ENCODE measurements around the gene HLA-DMB. TPM values are rescaled to one million over a fixed set of nuclear protein-coding genes. Genes with fewer than 3 reads are reported as not detected.

Gene HLA-DMB
- total RNA-seq, 2 experiments from 2014 or later = 4.6 to 6.0 TPM

GRCh38 chr6:32886681-32887383 lies 54.0 kb downstream of the HLA-DMB start:
- no peak for TF ChIP-seq CTCF (IDR thresholded peaks at IDR 0.05)
- no peaks in the 10 kb centered on the region for H3K9me3 ChIP-seq (ENCODE audit: control insufficient read depth in 1 of 2, insufficient read depth in 1 of 2, low read length in 2 of 2)
- H3K27ac Mint-ChIP-seq = no peak overlapping the region
- H3K4me1 ChIP-seq (ENCODE audit: insufficient read depth, low read length) = no peaks in the 10 kb centered on the region
- H3K27me3 Mint-ChIP-seq = no peaks in the 10 kb centered on the region
- H3K4me3 ChIP-seq (ENCODE audit: low read length) = no peak overlapping the region
- H3K27me3 ChIP-seq (ENCODE audit: control insufficient read depth in 1 of 2, insufficient read depth in 2 of 2, low read length in 2 of 2) = no peaks in the 10 kb centered on the region
- intact Hi-C loops (cut with DNase I, micrococcal nuclease) = loop anchor here in 1 of 2 experiments (1.0 to 5.0 kb wide), 4 partner anchors 46 to 195 kb away; no protein-coding TSS in a partner anchor
- no peaks in the 10 kb centered on the region for H3K36me3 ChIP-seq (ENCODE audit: insufficient read depth, low read length)
- DNase-seq (no peak), ATAC-seq (ENCODE audit: poor library complexity) (no peak)
- no peak overlapping the region for H3K4me3 Mint-ChIP-seq
- no peaks in the 10 kb centered on the region for H3K9me3 Mint-ChIP-seq
- no peaks in the 10 kb centered on the region for H3K36me3 Mint-ChIP-seq (ENCODE audit: low read depth)
- no peak overlapping the region for H3K27ac ChIP-seq (ENCODE audit: low read depth in 1 of 2, low read length in 2 of 2)
- POLR2A ChIA-PET = interaction anchor here (1.2 to 2.3 kb wide), 5 partner anchors 67 to 97 kb away, joined by 3 to 15 read pairs (median 6); partner anchors contain the start of gene BRD2
- H3K4me1 Mint-ChIP-seq (ENCODE audit: low read depth) = no peaks in the 10 kb centered on the region
- CTCF ChIA-PET = interaction anchor here (0.9 to 2.1 kb wide), 6 partner anchors 8 to 98 kb away, joined by 3 to 16 read pairs (median 8); partner anchors contain the start of gene HLA-DMA

- intact Hi-C loops (cut with DNase I, micrococcal nuclease) = loop anchor here (1.0 to 5.0 kb wide), 8 partner anchors 47 to 363 kb away; partner anchors contain the start of gene HLA-DMA (in 1 of the 2)
- no peak overlapping the region for H3K27ac Mint-ChIP-seq
Measured at GRCh38 chr6:32885698-32886286, 55.0 kb downstream of the HLA-DMB start.

More at GRCh38 chr6:32885698-32886286, 55.0 kb downstream of the HLA-DMB start:
- H3K27ac ChIP-seq (ENCODE audit: low read depth in 1 of 2, low read length in 2 of 2) = no peak overlapping the region
- ChIA-PET CTCF (interaction anchor here (0.6 to 2.1 kb wide), 14 partner anchors 9 to 103 kb away, joined by 3 to 16 read pairs (median 4); partner anchors contain the start of genes HLA-DMA and TAP2), POLR2A (interaction anchor here (1.0 to 2.3 kb wide), 8 partner anchors 15 to 98 kb away, joined by 3 to 15 read pairs (median 5); partner anchors contain the start of gene BRD2)
- ATAC-seq (ENCODE audit: poor library complexity) = peak; percentile 65
- H3K27me3 Mint-ChIP-seq = no peaks in the 10 kb centered on the region
- no peaks in the 10 kb centered on the region for H3K4me1 Mint-ChIP-seq (ENCODE audit: low read depth)
- H3K9me3 Mint-ChIP-seq = no peaks in the 10 kb centered on the region
- peak in 3 of 14 experiments; percentile 83 to 85 (median 83) for DNase-seq
- no peaks in the 10 kb centered on the region for H3K36me3 Mint-ChIP-seq (ENCODE audit: low read depth)
- no peaks in the 10 kb centered on the region for H3K27me3 ChIP-seq (ENCODE audit: control insufficient read depth in 1 of 2, insufficient read depth in 2 of 2, low read length in 2 of 2)
- no peak overlapping the region for H3K4me3 ChIP-seq (ENCODE audit: low read length)
- H3K9me3 ChIP-seq (ENCODE audit: control insufficient read depth in 1 of 2, insufficient read depth in 1 of 2, low read length in 2 of 2) = no peaks in the 10 kb centered on the region
- H3K4me1 ChIP-seq (ENCODE audit: insufficient read depth, low read length) = no peaks in the 10 kb centered on the region
- H3K4me3 Mint-ChIP-seq = no peak overlapping the region
- peak; percentile 73 for TF ChIP-seq CTCF (IDR thresholded peaks at IDR 0.05)
- no peaks in the 10 kb centered on the region for H3K36me3 ChIP-seq (ENCODE audit: insufficient read depth, low read length)

Other genes with a start within 250 kb of the HLA-DMB start
- 1 to 10 TPM in 1 of 2 experiments, under 1 TPM in 1; 0.71 to 1.1 TPM for gene HLA-DQA2, start 199.6 kb downstream of the HLA-DMB start, total RNA-seq
- 1 to 10 TPM; 1.3 to 2.2 TPM for gene HLA-DQB2, start 177.5 kb downstream of the HLA-DMB start, total RNA-seq
- gene HLA-DOB, start 124.0 kb downstream of the HLA-DMB start, total RNA-seq = 1 to 10 TPM; 2.9 to 3.2 TPM
- 100 to 1,000 TPM; 165 to 171 TPM for gene TAP2, start 102.3 kb downstream of the HLA-DMB start, total RNA-seq
- gene PSMB8, start 97.0 kb downstream of the HLA-DMB start, total RNA-seq = 100 to 1,000 TPM; 120 to 121 TPM
- gene TAP1, start 87.3 kb downstream of the HLA-DMB start, total RNA-seq = 10 to 100 TPM; 91.5 to 93.9 TPM
- gene PSMB9, start 86.8 kb downstream of the HLA-DMB start, total RNA-seq = 10 to 100 TPM; 37.2 to 38.4 TPM
- 10 to 100 TPM; 14.4 to 16.5 TPM for gene HLA-DMA, start 12.1 kb upstream of the HLA-DMB start, total RNA-seq
- 100 to 1,000 TPM; 340 to 378 TPM for gene BRD2, start 27.6 kb upstream of the HLA-DMB start, total RNA-seq
- gene HLA-DOA, start 68.6 kb upstream of the HLA-DMB start, total RNA-seq = 1 to 10 TPM; 5.9 to 6.1 TPM
- gene HLA-DPA1, start 132.6 kb upstream of the HLA-DMB start, total RNA-seq = 10 to 100 TPM; 19.4 to 19.9 TPM
- gene HLA-DPB1, start 135.0 kb upstream of the HLA-DMB start, total RNA-seq = 10 to 100 TPM; 29.0 to 31.7 TPM

Measured in CD4-positive, alpha-beta T cell (primary cell).